GM21528 (cell line): ENCODE measurements around the gene SLC25A28.
"Not testable (repeated sequence)": the region's sequence is repeated elsewhere in the genome, so short reads cannot be mapped to it uniquely, and the experiment has no call there.

Experiments used
- ATAC-seq: cut with Tn5 transposase; IDR thresholded peaks from one replicate; pipeline ENCODE4 v1.9.1; 2021; ENCODE audit warnings: mild to moderate bottlenecking, moderate library complexity; ENCODE audit not compliant: unreplicated experiment, low FRiP score

SLC25A28 gene

DNA sequence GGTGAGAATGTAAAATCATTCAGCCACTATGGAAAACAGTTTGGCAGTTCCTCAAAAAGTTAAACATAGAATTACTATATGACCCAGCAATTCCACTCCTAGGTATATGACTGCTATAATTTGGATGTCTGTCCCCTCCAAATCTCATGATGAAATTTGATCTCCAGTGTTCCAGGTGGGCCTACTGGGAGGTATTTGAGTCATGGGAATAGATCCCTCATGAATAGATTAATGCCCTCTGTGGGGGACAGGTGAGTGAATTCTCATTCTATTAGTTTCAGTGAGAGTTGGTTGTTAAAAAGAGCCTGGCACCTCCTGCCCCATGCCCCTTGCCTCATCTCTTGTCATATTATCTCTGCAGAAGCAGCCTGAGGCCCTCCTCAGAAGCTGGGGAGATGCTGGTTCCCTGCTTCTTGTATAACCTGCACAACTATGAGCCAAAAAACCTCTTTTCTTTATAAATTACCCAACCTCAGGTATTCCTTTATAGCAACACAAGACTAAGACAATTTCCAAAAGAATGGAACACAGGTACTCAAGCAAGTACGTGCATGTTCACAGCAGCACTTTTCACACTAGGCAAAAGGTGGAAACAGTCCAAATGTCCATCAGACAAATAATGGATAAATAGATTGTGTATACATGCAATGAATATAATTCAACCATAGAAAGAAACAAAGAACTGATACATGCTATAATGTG lies 8.8 kb upstream of the SLC25A28 start:
- no peak for ATAC-seq

GRCh38 chr10:99625124-99625523 lies 4.9 kb upstream of the SLC25A28 start:
- ATAC-seq = not testable (repeated sequence)

DNA sequence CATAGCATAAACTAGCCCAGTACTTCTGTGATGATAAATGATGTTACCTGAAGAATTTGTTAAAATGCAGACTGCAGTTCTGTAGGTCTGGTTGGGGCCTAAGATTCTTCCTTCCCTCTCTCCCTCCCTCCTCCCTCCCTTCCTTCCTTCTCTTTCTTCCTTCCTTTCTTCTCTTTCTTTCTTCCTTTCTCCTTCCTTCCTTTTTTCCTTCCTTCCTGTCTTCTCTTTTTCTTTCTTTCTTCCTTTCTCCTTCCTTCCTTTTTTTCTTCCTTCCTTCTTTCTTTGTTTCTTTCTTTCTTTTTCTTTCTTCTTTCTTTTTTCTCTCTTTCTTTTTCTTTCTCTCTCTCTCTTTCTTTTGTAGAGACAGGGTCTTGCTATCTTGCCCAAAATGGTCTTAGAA lies 3.7 kb upstream of the SLC25A28 start:
- no peak for ATAC-seq

GRCh38 chr10:99621454-99622251 lies 1.4 kb upstream of the SLC25A28 start:
- ATAC-seq = no peak

- peak; percentile 91 for ATAC-seq
Observed at GRCh38 chr10:99620711-99621453, 643 bp upstream of the SLC25A28 start.

GRCh38 chr10:99619090-99619800 lies 994 bp downstream of the SLC25A28 start:
- ATAC-seq = no peak

- no peak for ATAC-seq
Observed at GRCh38 chr10:99617696-99618095, 2.5 kb downstream of the SLC25A28 start.

DNA sequence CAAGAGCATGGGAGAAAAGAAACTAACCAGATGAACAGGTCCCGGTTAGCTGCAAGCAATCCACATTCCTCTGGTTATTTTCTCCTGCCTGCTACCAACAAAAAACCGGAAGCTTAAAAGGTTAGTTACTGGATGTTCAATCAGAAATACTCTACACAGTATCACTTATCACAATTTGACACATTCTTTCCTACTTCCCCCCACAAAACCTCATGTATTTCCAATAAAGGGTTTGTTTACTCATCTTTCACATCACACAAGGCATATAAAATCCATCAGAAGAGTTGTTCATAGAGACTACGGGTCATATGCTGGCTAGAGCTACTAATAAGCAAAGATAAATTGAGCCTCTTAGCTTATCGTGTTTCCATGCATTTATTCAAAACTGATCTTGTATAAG lies 4.8 kb downstream of the SLC25A28 start:
- no peak for ATAC-seq

DNA sequence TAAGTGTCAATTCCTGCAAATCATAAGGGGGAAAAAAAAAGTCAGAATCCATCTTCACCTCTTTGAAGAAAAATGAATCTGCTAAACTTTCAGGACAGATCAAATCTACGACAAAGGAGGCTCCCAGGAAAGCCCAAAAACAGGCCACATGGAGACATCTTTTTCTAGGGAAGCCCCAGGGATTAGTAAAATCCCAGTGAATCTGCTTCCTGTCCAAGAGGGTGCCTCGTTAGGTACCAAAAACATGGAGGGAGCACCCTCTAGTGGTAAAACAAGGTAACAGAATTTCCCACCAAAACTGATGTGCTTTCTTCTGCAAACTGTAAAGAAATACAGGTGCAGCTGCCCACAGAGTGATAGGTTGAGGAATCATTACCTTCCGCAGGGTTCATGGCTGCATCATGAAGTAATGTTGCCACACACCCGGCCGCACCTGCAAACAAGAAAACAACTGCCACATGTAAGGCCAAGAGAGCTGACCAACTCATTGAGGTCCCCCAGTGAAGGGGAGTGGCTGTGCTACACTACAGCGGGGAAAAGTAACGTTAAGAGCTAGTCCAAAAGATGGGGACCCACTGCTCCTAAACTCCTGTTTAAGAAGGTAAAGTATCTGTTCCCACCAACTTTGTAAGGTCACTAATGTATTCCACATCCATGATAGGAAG lies 7.9 kb downstream of the SLC25A28 start:
- ATAC-seq = no peak

DNA sequence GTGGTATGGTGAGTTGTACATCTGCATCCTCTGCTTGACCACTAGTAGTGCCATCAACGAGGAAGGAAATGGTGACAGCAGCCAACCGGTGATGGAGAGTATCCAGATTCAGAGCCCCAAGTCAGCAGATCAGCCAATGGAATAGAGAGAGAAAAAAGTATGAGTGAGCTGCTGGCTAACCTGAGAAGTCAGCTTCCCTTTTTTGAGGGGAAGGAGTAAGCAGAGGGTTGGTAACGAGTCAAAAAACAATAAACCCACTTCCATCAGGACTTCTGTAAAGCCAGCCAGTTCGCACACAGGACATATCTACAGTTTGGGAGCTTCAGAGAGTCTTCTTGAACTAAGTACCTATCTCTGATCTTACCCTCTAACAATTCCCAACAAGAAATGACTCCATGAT lies 8.9 kb downstream of the SLC25A28 start:
- no peak for ATAC-seq

DNA sequence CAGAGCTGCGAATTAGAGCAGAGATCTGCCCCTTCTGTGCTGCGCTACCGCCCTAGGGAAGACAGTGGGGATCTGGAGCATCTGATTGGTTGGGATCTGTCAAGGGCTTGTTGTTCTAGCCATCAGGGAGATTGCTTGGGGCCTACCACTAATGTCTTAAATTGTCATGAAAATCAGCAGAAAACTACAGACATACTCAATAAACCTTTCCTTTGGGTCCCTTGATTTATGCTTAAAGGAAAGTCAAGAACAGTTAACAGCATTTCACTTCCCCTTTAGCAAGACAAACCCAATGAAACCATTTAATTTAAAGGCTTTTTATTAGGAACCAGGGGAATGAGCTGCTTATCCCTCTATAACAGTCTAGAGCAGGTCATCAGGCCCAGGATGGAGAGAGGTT lies 10.0 kb downstream of the SLC25A28 start:
- no peak for ATAC-seq

GRCh38 chr10:99609186-99609585 lies 11.1 kb downstream of the SLC25A28 start:
- no peak for ATAC-seq

- no peak for ATAC-seq
Observed at GRCh38 chr10:99605351-99605750, 14.9 kb downstream of the SLC25A28 start.

DNA sequence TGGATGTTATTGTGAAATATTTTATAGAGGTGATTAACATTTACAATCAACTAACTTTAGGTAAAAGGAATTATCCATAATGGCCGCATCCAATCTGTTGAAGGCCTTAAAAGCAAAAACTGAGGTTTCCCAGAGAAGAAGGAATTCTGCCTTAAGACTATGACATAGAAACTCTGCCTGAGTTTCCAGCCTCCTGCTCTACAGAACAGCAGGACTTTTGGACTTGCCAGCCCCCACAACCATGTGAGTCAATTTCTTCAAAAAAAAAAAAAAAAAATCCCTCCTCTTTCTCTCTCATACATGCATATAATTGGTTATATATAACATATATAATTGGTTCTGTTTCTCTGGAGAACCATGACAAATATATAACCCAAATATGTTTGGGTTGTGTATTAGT lies 15.4 kb downstream of the SLC25A28 start:
- ATAC-seq = no peak

- ATAC-seq = no peak
Observed at GRCh38 chr10:99598781-99599509, 21.3 kb downstream of the SLC25A28 start.

GRCh38 chr10:99598011-99598410 lies 22.2 kb downstream of the SLC25A28 start:
- no peak for ATAC-seq

DNA sequence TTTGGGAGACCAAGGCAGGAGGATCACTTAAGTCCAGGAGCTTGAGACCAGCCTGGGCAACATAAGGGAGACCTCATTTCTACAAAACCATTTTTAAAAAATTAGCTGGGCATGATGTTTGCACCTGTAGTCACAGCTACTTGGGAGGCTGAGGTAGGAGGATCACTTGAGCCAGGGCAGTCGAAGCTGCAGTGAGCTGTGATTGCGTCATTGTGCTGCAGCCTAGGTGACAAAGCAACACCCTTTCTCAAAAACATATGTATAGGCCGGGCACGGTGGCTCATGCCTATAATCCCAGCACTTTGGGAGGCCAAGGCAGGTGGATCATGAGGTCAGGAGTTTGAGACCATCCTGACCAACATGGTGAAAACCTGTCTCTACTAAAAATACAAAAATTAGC lies 23.5 kb downstream of the SLC25A28 start:
- not testable (repeated sequence) for ATAC-seq

DNA sequence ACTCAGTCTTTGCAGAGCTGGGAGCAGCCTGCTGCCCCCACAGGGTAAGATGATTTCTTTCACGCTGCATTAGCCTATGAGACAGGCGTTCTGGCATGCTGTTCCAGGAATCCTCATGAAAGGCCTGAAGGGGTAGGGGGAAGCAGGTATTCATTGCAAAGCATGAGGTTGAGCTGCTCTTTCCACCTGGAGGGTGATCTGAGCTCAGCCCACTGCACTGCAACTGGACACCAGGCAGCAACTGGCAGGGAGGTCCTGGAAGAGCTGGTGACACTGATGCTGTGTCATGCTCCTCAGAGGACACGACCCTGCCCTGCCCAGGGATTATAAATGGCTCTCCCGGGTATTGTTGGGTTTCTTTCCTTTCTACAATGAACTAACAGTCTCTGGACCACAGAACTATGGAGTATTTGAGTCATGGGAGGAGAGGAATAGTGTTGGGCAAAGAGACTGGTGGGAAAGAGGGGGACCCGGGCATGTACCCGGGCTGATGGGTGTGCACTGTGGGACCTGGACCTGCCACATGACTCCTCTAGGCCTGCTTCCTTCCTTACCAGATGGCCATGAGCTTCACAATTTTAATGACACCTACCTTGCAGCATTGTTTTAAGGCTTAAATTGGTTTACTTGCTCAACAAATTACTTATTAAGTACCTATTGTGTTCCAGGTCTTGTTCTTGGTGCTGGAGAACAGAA lies 24.3 kb downstream of the SLC25A28 start:
- no peak for ATAC-seq

DNA sequence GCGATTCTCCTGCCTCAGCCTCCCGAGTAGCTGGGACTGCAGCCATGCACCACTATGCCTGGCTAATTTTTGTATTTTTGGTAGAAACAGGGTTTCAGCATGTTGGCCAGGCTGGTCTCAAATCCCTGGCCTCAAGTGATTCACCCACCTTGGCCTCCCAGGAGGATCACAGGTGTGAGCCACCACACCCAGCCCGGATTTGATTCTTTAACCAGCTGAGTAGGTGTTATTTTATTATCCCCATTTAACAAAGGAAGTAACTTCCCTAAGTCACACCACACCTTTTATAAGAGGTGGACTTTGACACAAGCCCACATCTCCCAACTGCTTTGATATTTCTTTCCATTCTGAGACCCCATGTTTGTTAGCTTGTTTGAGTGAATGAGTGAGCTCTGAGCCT lies 25.0 kb downstream of the SLC25A28 start:
- no peak for ATAC-seq
